NB4 (cell line): ENCODE results near the gene MPZL3.

Source experiments
- DNase-seq: peaks from one replicate; pipeline ENCODE4 v3.0.0; 2010; ENCODE audit warnings: low read depth
- H3K4me3 ChIP-seq: one replicate; pipeline ENCODE4 v1.5.1; 2011; ENCODE audit warnings: mild to moderate bottlenecking, low read depth, low read length, moderate library complexity
- MYC ChIP-seq: IDR thresholded peaks from 2 replicates; pipeline ENCODE4 v1.6.1; 2011; ENCODE audit warnings: low read depth, low read length
- POLR2A ChIP-seq: IDR thresholded peaks from 2 replicates; pipeline ENCODE4 v1.6.1; 2011; ENCODE audit warnings: mild to moderate bottlenecking; ENCODE audit not compliant: insufficient read length; ENCODE audit errors: extremely low read depth
- TF ChIP-seq, protein P1 (sequence below): IDR thresholded peaks from one replicate; pipeline ENCODE4 v1.5.1; 2012; ENCODE audit warnings: low read depth, low read length
- TF ChIP-seq, protein P2 (sequence below): IDR thresholded peaks from 2 replicates; pipeline ENCODE4 v1.6.1; 2011; ENCODE audit warnings: low read depth, low read length

MPZL3 gene

DNA sequence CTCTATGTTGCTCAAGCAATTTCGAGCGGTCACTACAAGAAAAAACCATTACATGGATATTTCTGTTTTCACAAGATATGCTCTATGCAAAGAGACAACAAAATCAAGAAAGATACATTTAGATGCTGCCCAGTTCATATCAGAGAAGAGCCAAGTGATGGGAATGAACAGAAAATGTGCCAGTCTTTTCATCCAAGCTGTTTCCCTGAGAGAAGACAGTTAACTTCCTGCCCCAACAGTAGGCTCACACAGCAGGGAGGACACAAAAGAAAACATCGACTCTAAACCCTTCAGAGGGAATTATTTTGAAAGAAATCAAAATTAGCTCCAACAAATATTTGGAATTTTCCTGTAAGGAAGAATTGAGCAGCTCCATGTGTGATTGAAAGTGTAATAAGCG lies 39.0 kb downstream of the MPZL3 start:
- H3K4me3 ChIP-seq: no peak overlapping the region
- TF ChIP-seq, protein P1, sequence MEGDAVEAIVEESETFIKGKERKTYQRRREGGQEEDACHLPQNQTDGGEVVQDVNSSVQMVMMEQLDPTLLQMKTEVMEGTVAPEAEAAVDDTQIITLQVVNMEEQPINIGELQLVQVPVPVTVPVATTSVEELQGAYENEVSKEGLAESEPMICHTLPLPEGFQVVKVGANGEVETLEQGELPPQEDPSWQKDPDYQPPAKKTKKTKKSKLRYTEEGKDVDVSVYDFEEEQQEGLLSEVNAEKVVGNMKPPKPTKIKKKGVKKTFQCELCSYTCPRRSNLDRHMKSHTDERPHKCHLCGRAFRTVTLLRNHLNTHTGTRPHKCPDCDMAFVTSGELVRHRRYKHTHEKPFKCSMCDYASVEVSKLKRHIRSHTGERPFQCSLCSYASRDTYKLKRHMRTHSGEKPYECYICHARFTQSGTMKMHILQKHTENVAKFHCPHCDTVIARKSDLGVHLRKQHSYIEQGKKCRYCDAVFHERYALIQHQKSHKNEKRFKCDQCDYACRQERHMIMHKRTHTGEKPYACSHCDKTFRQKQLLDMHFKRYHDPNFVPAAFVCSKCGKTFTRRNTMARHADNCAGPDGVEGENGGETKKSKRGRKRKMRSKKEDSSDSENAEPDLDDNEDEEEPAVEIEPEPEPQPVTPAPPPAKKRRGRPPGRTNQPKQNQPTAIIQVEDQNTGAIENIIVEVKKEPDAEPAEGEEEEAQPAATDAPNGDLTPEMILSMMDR: no peak
- TF ChIP-seq MYC (no peak), POLR2A (no peak)
- TF ChIP-seq, protein P2, sequence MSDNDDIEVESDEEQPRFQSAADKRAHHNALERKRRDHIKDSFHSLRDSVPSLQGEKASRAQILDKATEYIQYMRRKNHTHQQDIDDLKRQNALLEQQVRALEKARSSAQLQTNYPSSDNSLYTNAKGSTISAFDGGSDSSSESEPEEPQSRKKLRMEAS: no peak
- no peak for DNase-seq

DNA sequence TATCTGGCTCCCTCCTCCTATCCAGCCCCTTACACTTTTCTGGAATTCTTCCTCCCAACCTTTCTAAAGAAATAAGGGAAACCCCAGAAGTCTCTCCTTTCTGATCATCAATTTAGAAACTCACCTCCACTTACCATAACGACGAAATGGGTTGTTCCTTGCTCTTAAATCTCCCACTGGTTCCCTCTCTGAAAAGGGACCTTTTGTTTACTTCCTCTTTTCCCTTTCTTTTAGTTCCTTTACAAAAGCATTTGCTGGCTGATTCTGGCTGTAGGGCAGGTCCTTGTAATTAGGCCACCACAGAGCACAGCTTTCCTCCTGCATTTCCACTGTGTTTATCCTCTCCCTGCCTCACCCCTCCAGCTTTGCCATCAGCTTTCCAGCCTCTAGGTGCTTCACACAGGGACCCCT lies 39.4 kb downstream of the MPZL3 start:
- no peak overlapping the region for H3K4me3 ChIP-seq
- TF ChIP-seq, protein P2: no peak
- TF ChIP-seq POLR2A (no peak), MYC (no peak)
- TF ChIP-seq, protein P1: no peak
- DNase-seq: peak; percentile 82

DNA sequence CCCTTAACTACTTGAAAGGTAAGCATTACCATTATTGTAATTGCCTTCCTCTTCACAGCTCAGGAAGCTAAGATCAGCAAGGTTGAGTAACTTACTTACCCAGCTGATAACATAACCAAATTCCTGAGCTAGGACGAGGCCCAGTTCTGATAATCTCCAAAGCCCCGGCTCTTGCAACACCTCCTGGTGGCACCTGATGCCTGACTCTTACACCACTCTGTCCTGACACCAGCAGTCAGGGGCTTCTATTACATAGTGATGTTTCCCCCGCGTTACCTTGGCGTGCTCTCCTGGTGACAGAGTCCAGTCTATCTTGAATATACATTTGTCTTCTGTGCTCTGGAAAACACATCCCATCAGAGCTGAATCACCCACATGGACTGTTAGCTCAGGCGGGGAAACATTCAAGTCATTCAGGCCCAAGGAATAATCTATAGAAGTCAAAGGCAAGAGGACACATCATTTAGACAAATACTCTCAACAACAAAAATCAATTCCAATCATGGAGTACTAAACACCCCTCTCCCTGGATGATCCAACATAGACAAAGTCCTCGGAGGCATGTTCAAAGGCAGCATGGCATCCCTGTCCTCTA lies 39.9 kb downstream of the MPZL3 start:
- no peak overlapping the region for H3K4me3 ChIP-seq
- TF ChIP-seq, protein P2: no peak
- no peak for TF ChIP-seq POLR2A
- no peak for TF ChIP-seq MYC
- TF ChIP-seq, protein P1: no peak
- peak; percentile 50 for DNase-seq

DNA sequence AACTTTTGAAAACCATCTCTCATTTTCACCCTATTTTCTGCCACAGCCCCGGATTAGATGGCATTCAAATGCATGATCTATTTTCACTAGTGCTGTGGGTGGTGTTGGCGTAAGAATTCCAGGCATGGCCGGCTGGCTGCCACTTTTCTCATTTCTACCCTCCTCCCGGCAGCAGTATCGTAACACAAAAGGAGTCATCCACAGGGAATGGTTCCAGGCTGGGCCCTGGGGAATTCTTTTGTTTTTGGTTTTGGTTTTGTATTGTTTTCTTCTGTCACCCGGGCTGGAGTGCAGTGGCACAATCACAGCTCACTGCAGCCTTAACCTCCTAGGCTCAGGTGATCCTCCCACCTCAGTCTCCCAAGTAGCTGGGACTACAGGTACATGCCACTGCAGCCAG lies 41.2 kb downstream of the MPZL3 start:
- TF ChIP-seq, protein P1: no peak
- TF ChIP-seq, protein P2: no peak
- no peak for TF ChIP-seq POLR2A
- no peak for DNase-seq
- no peak overlapping the region for H3K4me3 ChIP-seq

DNA sequence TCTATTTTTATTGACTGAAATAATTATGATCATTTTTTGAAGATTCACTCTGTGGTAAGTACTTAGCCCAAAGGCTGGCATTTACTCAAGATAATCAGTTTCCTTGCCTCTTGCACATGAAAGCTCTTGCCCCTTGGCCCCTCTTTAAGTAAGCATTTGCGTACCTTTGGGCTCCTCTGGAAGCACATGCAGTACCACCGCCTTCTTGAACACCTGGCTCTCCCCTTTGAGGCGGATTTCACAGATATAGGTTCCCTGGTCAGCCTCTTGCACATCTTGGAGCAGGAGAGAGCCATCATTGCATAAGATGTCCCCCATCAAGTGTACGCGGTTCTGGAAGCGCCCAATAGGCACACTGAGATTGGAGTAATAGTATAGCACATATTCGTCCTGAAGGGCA lies 41.8 kb downstream of the MPZL3 start:
- no peak for DNase-seq
- TF ChIP-seq, protein P2: no peak
- TF ChIP-seq MYC (no peak), POLR2A (no peak)
- TF ChIP-seq, protein P1: no peak
- H3K4me3 ChIP-seq: no peak overlapping the region
